CD4-positive, alpha-beta T cell treated with Interleukin-1 beta for 1 hour (primary cell): ENCODE results near the gene FNIP1.
A peak's percentile ranks its signal among the peaks of the same experiment; 100 is the strongest.
"Not testable (repeated sequence)": the region's sequence is repeated elsewhere in the genome, so short reads cannot be mapped to it uniquely, and the experiment has no call there.

Experiments used
- DNase-seq, 2 donors: peaks; one replicate each; pipeline ENCODE4 v3.0.0-alpha.2; 2020 to 2022

The FNIP1 gene

GRCh38 chr5:131796793-131797693, at the start of gene FNIP1:
TSS of gene FNIP1 (minus strand) at chr5:131797017. CDS start at chr5:131796921, 96 bp downstream.
- DNase-seq = peak; percentile 97

- no peak for DNase-seq
Observed at GRCh38 chr5:131846536-131846935, 49.7 kb upstream of the FNIP1 start.

- DNase-seq = no peak
Observed at GRCh38 chr5:131845828-131846227, 49.0 kb upstream of the FNIP1 start.

DNA sequence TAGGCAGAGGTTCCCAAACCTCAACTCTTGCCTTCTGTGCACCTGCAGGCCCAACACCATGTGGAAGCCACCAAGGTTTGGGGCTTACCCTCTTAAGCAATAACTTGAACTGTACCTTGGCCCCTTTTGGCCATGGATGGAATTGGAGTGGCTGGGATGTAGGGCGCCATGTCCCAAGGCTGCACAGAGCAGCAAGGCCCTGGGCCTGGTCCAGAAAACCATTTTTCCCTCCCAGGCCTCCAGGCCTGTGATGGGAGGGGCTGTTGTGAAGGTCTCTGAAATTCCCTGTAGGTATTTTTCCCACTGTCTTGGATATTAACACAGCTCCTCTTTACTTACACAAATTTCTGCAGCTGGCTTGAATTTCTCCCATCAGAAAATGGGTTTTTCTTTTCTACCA, 46.2 kb upstream of the FNIP1 start:
- not testable (repeated sequence) for DNase-seq

DNA sequence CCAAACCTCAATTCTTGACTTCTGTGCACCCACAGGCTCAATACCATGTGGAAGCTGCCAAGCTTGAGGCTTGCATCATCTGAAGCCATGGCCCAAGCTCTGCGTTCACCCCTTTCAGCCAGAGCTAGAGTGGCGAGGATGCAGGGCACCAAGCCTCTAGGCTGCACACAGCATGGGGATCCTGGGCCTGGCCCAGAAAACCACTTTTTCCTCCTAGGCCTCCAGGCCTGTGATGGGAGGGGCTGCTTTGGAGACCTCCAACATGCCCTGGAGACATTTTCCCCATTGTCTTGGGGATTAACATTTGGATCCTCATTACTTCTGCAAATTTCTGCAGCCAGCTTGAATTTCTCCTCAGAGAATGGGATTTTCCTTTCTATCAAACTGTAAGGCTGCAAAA, 35.9 kb upstream of the FNIP1 start:
- DNase-seq = not testable (repeated sequence)

GRCh38 chr5:131825404-131826013, 28.7 kb upstream of the FNIP1 start:
- no peak for DNase-seq

- no peak for DNase-seq
Observed at GRCh38 chr5:131824631-131825030, 27.8 kb upstream of the FNIP1 start.

DNA sequence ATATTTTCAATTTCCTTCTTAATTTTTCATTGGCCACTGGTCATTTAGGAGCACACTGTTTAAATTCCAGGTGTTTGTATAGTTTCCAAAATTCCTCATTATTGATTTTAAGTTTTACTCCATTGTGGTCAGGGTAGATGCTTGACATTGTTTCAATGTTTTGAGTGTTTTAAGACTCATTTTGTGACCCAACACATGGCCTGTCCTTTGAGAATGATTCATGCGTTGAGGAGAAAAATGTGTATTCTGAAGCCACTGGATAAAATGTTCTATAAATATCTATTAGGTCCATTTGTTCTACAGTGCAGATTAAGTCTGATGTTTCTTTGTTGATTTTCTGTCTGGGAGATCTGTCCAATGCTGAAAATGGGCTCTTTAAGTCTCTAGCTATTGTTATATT, 24.4 kb upstream of the FNIP1 start:
- no peak for DNase-seq

GRCh38 chr5:131818001-131818724, 21.3 kb upstream of the FNIP1 start:
- no peak for DNase-seq

DNA sequence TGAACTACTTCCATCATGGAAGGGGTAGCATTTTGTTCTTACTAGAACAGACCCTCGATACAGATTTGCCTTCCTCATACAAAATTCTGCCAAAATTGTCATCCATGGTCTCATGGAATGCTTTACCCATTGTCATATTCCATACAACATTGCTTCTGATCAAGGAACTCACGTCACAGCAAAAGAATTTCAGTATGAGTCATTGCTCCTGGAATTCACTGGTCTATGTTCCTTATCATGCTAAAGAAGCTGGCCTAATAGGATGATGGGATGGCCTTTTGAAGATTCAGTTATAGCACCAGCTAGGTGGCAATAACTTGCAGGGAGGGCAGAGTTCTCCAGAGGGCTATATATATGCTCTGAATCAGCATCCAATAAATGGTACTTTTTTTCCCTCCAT, 18.2 kb upstream of the FNIP1 start:
- no peak for DNase-seq

GRCh38 chr5:131812371-131813160, 15.7 kb upstream of the FNIP1 start:
- no peak for DNase-seq

DNA sequence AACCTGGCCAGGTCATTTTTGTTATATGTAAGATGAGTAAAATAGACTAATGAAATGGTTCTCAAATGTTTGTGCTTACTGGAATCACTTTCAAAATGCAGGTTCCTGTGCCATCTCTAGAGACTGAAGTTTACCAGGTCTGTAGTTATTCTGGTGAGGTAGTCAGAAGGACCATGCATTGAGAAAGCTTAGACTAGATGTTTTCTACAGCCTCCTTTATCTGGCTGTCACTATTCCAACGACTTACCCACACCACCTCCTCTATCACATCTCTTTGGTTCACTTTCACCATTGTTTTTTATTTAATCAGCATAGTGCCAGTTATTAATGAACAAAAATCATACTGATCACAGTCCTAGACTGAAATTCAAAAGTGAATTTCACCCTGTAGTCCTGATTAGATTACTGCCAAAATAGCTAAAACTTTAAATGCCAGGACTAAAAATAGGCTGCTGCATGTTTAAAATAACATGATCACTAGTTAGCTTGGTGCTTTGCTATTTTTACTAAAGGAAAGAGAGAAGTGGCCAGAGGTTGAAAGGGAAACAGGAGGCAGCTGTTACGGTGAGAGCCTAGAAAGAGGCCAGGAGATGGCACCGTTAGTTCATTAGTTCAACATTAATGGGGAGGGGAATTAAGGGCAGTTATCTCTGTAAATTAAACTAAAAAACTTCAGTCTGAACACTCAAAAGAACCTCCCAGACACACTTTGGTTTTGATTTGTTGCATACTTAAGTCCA, 13.9 kb upstream of the FNIP1 start:
- peak in 1 of 2 donors; percentile 26 for DNase-seq

- peak; percentile 36 to 38 for DNase-seq
Observed at GRCh38 chr5:131795879-131796792, 681 bp downstream of the FNIP1 start.

GRCh38 chr5:131795228-131795627, 1.6 kb downstream of the FNIP1 start:
- DNase-seq = no peak

DNA sequence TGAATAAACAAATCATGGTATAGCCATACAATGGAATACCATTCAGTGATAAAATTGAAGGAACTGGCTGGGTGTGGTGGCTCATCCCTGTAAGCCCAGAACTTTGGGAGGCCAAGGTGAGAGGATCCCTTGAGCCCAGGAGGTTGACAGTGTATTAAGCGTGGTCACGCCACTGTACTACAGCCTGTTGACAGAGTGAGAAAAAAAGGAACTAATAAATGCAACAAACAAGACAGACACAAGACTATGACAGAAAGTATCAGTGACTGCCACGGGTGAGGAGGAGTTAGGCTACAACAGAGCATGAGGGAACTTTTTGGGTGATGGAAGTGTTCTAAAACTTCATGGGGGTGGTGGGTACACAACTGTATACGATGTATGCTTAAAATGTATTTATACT, 2.2 kb downstream of the FNIP1 start:
- DNase-seq = peak in 1 of 2 donors; percentile 9

GRCh38 chr5:131792896-131793295, 3.9 kb downstream of the FNIP1 start:
- DNase-seq = no peak

DNA sequence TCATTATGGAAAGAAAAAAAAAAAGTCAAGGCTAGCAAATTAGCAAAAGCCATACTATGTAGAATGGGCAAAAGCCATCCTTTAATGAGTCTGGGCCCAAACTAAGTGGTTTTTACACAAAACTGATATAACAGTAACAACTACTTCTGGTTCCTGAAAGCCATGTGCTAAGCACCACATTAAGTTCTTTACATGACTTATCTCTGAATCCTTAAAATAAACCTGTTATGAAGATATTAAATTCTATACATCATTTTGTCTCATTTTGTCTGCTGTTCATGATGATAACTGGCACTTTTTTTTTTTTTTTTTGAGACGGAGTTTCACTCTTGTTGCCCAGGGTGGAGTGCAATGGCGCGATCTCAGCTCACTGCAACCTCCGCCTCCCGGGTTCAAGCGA, 5.0 kb downstream of the FNIP1 start:
- no peak for DNase-seq

- no peak for DNase-seq
Observed at GRCh38 chr5:131790550-131790949, 6.3 kb downstream of the FNIP1 start.

- DNase-seq = no peak
Observed at GRCh38 chr5:131789765-131790164, 7.1 kb downstream of the FNIP1 start.

DNA sequence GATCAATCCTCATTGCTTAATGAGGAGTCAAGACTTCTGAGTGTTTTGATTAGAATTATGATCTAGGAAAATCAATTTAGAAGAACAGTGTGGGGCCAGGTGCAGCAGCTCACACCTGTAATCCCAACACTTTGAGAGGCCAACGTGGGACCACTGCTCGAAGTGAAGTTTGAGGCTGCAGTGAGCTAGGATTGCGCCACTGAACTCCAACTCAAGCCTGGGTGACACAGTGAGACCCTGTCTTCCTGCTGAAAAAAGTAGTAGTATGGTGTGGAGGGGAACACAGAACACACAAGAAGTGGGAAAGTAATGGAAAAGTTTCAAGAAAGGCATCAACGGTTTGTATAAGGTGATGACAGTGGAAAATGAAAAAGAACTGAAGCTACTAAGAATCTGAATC, 9.1 kb downstream of the FNIP1 start:
- no peak for DNase-seq
